H1 (cell line): Measurements from ENCODE around the gene NUSAP1. TPM values are rescaled to one million over a fixed set of nuclear protein-coding genes. Genes with fewer than 3 reads are reported as not detected.

Experiments
- RAD21 ChIP-seq, 2 experiments: IDR thresholded peaks in 1 of 2; conservative IDR thresholded peaks in 1 of 2; 2 replicates each; pipeline ENCODE4 v1.6.1; 2011; ENCODE audit warnings: low read depth in 2 of 2, low read length in 2 of 2, improper control_type of control experiment in 1 of 2, inconsistent platforms in 1 of 2, mild to moderate bottlenecking in 1 of 2, moderate library complexity in 1 of 2
- polyA plus RNA-seq, 7 experiments: library from polyadenylated mRNA; depleted of rRNA in 3 of 7; stranded (reverse) in 5 of 7; unstranded in 2 of 7; fragments of >200 nt in 5 of 7; fragments of 200-250 nt in 2 of 7; gene quantifications; 1 replicate in 5 of 7; 2 replicates in 1 of 7; 4 replicates in 1 of 7; pipeline versions ENCODE4 v1.2.1 to v1.2.3, GENCODE V29; 2011 to 2013; ENCODE audit warnings: missing spikeins in 2 of 7, mixed read lengths in 2 of 7
- total RNA-seq: library from RNA; stranded (reverse); fragmentation: NEBNext Ultra II Directional; extraction: Animal tissue kit (Norgen Biotek cat#: 25700); gene quantifications from 2 replicates; pipeline ENCODE4 v1.2.1, GENCODE V29; 2021

NUSAP1 gene
- total and polyA plus RNA-seq, 2 of the 8 experiments (the other 6 are each of a cell fraction or from before 2014, with no cell fraction given) = 60.8 to 144 TPM

GRCh38 chr15:41334293-41335120 is 1.8 kb downstream of the NUSAP1 start (continued):
- TF ChIP-seq RAD21 (IDR thresholded peaks at IDR 0.05 in 1 of 2, conservative IDR thresholded peaks at IDR 0.05 in 1 of 2; ENCODE audit: low read depth in 2 of 2, low read length in 2 of 2) = no peak
